Adrenal gland (tissue), 12 donors: ENCODE measurements around the gene CNOT2. TPM values are rescaled to one million over a fixed set of nuclear protein-coding genes. Genes with fewer than 3 reads are reported as not detected.
A peak's percentile ranks its signal among the peaks of the same experiment; 100 is the strongest.

Source experiments
- DNase-seq, 7 donors: peaks; one replicate each; pipeline ENCODE4 v3.0.0-alpha.2; 2019 to 2020
- H3K27ac ChIP-seq, 5 donors: fragments of 200-600 bp; sonication (generic) in 4 of 5; 1 replicate in 3 of 5; 2 replicates in 2 of 5; pipeline versions ENCODE4 v1.5.1 to v1.8.0; 2016 to 2020; ENCODE audit warnings: mild to moderate bottlenecking in 1 of 5
- H3K27me3 ChIP-seq: fragments of 200-600 bp; 2 replicates; pipeline ENCODE4 v1.8.0; 2021
- H3K36me3 ChIP-seq, 2 donors: fragments of 200-600 bp; replicated peaks in 1 of 2; 1 replicate in 1 of 2; 2 replicates in 1 of 2; pipeline versions ENCODE4 v1.5.1 to v1.8.0; 2018 to 2022
- H3K4me1 ChIP-seq, 2 donors: fragments of 200-600 bp; replicated peaks in 1 of 2; 1 replicate in 1 of 2; 2 replicates in 1 of 2; pipeline versions ENCODE4 v1.5.1 to v1.8.0; 2018 to 2021
- H3K4me3 ChIP-seq, 4 donors: fragments of 200-600 bp; sonication (generic) in 3 of 4; one replicate each; pipeline ENCODE4 v1.5.1; 2016 to 2018
- H3K9me3 ChIP-seq, 3 donors: fragments of 200-600 bp; sonication (generic) in 1 of 3; replicated peaks in 1 of 3; 1 replicate in 2 of 3; 2 replicates in 1 of 3; pipeline versions ENCODE4 v1.5.1 to v1.8.0; 2016 to 2021
- POLR2A ChIP-seq, 2 donors: fragments of 450-650 bp; IDR thresholded peaks; one replicate each; pipeline ENCODE4 v1.6.1; 2017; ENCODE audit warnings: antibody characterized with exemption in 2 of 2, mild to moderate bottlenecking in 2 of 2, moderate library complexity in 1 of 2
- WGBS, 4 donors: extraction: QIAGEN DNeasy Blood & Tissue Kit in 2 of 4; methylation state at CpG; one replicate each; pipeline versions ENCODE4 v1.1.5 to v1.1.7; 2013 to 2017; 5-methylcytosine and 5-hydroxymethylcytosine counted together
- intact Hi-C, 2 donors: fragments of 100-400 bp; cut with DNase I; formaldehyde crosslinking; loops; one replicate each; pipeline versions ENCODE4 v1.14.1 to v1.15.0; 2022 to 2023
- polyA plus RNA-seq, 3 donors: library from polyadenylated mRNA; stranded (reverse); fragments of 200-250 nt in 2 of 3; fragments of 350-450 nt in 1 of 3; fragmentation: Illumina TruSeq in 1 of 3; extraction: RNeasy Lipid Tissue Mini Kit (QIAGEN cat#74804) in 1 of 3; gene quantifications; one replicate each; pipeline ENCODE4 v1.2.3, GENCODE V29; 2013 to 2014
- total RNA-seq, 9 donors: library from RNA; depleted of rRNA in 4 of 9; stranded (reverse); fragments of >200 nt in 4 of 9; fragments of 120-200 nt in 1 of 9; fragmentation: NEBNext Ultra II Directional in 1 of 9; extraction: Animal tissue kit (Norgen Biotek cat#: 25700) in 1 of 9; gene quantifications; one replicate each; pipeline versions ENCODE4 v1.1.0 to v1.2.4, GENCODE V29; 2013 to 2023
- TF ChIP-seq, protein P1 (sequence below), 6 experiments: fragments of 450-650 bp in 4 of 6; fragments of 200-600 bp in 2 of 6; sonication (generic) in 1 of 6; IDR thresholded peaks; 1 replicate in 5 of 6; 2 replicates in 1 of 6; pipeline versions ENCODE4 v1.5.1 to v1.8.0; 2016 to 2021; ENCODE audit warnings: antibody characterized with exemption in 6 of 6, mild to moderate bottlenecking in 2 of 6, moderate library complexity in 1 of 6
- donor health status: healthy with polysubstance abuse.
- donor health status: Bipolar disorder and iron deficiency.
- donor health status: DM: yes; HTN: yes; CAD: no.
- donor health status: DM: no; HTN: no; CAD: no.
- donor health status: DM: no; HTN: no; CAD: no.
- donor health status: DM: yes; HTN: yes; CAD: no.

The CNOT2 gene
- total and polyA plus RNA-seq, 12 donors: 33.4 to 127 (median 57.1) TPM

GRCh38 chr12:70366581-70367257 is 123.5 kb downstream of the CNOT2 start:
- TF ChIP-seq POLR2A (IDR thresholded peaks at IDR 0.05): no peak
- TF ChIP-seq, protein P1, sequence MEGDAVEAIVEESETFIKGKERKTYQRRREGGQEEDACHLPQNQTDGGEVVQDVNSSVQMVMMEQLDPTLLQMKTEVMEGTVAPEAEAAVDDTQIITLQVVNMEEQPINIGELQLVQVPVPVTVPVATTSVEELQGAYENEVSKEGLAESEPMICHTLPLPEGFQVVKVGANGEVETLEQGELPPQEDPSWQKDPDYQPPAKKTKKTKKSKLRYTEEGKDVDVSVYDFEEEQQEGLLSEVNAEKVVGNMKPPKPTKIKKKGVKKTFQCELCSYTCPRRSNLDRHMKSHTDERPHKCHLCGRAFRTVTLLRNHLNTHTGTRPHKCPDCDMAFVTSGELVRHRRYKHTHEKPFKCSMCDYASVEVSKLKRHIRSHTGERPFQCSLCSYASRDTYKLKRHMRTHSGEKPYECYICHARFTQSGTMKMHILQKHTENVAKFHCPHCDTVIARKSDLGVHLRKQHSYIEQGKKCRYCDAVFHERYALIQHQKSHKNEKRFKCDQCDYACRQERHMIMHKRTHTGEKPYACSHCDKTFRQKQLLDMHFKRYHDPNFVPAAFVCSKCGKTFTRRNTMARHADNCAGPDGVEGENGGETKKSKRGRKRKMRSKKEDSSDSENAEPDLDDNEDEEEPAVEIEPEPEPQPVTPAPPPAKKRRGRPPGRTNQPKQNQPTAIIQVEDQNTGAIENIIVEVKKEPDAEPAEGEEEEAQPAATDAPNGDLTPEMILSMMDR (IDR thresholded peaks at IDR 0.05): no peak
- intact Hi-C loops: loop anchor here in 1 of 2 donors (10.0 kb wide), 1 partner anchor 472 kb away; no protein-coding TSS in a partner anchor
- H3K4me1 ChIP-seq: peaks cover 0 to 21% of the 10 kb centered on the region in 2 donors
- H3K9me3 ChIP-seq: no peaks in the 10 kb centered on the region
- H3K36me3 ChIP-seq: no peaks in the 10 kb centered on the region
- peak overlapping the region; percentile 24 to 82 (median 42) for H3K4me3 ChIP-seq
- WGBS, 4 donors: 0 to 2% (median 1%) methylated on average over 15 to 69 of the region's 69 CpGs
- peak; percentile 30 to 61 (median 42) for DNase-seq
- peak overlapping the region in 3 of 5 donors; percentile 8 to 53 (median 33) for H3K27ac ChIP-seq
- H3K27me3 ChIP-seq: no peaks in the 10 kb centered on the region

- no peaks in the 10 kb centered on the region for H3K36me3 ChIP-seq
- peak overlapping the region in 3 of 5 donors; percentile 8 to 53 (median 33) for H3K27ac ChIP-seq
- no peaks in the 10 kb centered on the region for H3K9me3 ChIP-seq
- no peaks in the 10 kb centered on the region for H3K27me3 ChIP-seq
- WGBS, 4 donors: 5 to 6% (median 5%) methylated on average over 13 to 21 of the region's 21 CpGs
- intact Hi-C loops: loop anchor here in 1 of 2 donors (10.0 kb wide), 1 partner anchor 473 kb away; no protein-coding TSS in a partner anchor
- peak in 1 of 7 donors; percentile 18 for DNase-seq
- TF ChIP-seq, protein P1 (IDR thresholded peaks at IDR 0.05): no peak
- no peak for TF ChIP-seq POLR2A (IDR thresholded peaks at IDR 0.05)
- peaks cover 0 to 21% of the 10 kb centered on the region in 2 donors for H3K4me1 ChIP-seq
- peak overlapping the region in 3 of 4 donors; percentile 31 to 82 (median 54) for H3K4me3 ChIP-seq
These were observed 124.3 kb downstream of the CNOT2 start for GRCh38 chr12:70367258-70368141.

DNA sequence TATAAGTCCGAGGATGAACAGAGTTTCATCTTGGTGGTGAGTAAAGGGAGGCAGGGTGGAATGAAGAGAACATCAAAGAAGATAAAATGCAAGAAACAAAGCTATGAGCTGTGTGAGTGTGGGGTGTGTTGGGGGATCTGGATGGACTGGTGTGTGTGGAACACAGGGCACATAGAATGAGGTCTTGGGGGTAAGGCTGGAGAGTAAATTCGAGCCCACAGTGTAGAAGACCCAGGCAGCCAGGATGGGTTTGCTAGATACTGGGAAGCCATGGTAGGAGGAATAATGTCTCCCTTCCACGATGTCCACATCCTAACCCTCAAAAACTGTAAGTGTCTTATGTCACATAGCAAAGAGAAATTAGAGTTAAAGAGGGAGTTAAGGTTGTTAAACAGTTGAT is 129.6 kb downstream of the CNOT2 start:
- WGBS, 4 donors: 81 to 96% (median 92%) methylated on average over 3 of the region's 3 CpGs
- no peak for TF ChIP-seq POLR2A (IDR thresholded peaks at IDR 0.05)
- TF ChIP-seq, protein P1 (IDR thresholded peaks at IDR 0.05): no peak
- no peak for DNase-seq
- Histone ChIP-seq H3K4me1 (peaks cover 0 to 2% of the 10 kb centered on the region in 2 donors), H3K4me3 (no peak overlapping the region), H3K27me3 (no peaks in the 10 kb centered on the region), H3K27ac (no peak overlapping the region), H3K9me3 (no peaks in the 10 kb centered on the region), H3K36me3 (no peaks in the 10 kb centered on the region)
- intact Hi-C loops: no loop called here

DNA sequence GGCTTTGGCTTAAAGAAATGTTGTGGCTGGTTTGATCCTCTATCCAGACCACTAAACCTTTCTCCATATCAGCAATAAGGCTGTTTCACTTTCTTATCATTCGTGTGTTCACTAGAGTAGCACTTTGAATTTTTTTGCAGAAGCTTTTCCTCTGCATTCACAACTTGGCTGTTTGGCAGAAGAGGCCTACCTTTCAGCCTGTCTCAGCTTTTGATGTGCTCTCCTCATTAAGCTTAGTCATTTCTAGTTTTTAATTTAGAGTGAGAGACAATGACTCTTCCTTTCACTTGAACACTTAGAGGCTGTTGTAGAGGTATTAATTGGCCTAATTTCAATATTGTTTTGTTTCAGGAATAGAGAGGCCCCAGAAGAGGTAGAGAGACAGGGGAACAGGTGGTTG is 136.6 kb downstream of the CNOT2 start:
- Histone ChIP-seq H3K27ac (no peak overlapping the region), H3K36me3 (no peaks in the 10 kb centered on the region), H3K4me3 (no peak overlapping the region), H3K27me3 (no peaks in the 10 kb centered on the region), H3K4me1 (no peaks in the 10 kb centered on the region), H3K9me3 (no peaks in the 10 kb centered on the region)
- intact Hi-C loops: no loop called here
- no peak for DNase-seq
- whole genome bisulfite sequencing, 4 donors: 92 to 100% (median 93%) methylated on average over 1 of the region's 1 CpG
- TF ChIP-seq, protein P1 (IDR thresholded peaks at IDR 0.05): no peak
- TF ChIP-seq POLR2A (IDR thresholded peaks at IDR 0.05): no peak
